Measurements from ENCODE around the gene PNLDC1.

PNLDC1 gene, protein sequence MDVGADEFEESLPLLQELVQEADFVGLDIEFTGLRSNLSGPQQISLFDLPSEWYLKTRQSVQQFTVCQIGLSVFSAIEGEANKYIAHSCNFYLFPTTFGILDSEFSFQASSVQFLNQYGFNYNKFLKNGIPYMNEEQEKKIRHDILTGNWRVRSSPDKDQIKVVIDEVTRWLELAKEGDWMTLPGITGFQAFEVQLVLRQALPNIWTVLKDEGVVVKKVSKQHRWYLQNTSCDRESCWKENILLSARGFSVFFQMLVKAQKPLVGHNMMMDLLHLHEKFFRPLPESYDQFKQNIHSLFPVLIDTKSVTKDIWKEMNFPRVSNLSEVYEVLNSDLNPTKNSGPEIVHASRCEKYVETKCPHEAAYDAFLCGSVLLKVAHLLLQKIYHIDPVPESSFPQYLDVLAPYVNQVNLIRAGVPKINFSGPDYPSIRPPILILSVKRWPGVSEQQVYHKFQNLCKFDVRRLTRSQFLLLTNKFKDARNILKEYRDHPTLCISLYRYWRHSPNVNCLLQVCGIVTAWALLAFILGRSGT

DNA sequence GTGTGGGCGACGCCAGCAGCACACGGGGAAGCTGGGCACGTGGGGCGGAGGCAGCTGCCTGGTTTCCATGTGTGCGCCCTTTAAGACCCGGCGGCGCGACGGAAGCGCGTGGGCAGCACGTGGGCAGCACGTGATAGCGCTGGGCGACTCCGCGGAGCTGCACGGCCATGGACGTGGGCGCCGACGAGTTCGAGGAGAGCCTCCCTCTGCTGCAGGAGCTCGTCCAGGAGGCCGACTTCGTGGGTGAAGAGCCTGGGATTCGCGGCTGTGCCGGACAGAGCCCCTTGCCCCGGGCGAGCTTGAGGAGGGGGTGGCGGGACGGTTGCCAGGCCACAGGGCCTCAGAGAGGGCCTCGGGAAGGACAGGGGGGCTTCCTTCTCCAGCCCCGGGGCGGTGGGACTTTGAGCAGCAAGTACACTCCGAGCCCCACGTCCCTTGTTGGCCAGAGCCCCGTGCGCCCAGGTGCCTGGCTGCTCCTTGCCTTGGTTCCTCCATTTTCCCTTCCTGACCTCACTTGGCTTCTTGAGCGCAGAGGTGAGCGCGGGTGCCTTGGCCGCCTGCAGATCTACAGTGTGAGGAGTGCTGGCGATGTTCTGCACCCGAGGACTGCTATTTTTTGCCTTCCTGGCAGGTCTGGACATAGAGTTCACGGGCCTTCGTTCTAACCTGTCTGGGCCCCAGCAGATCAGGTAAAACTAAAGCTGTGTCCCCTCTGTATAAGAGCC is at the start of gene PNLDC1:
TSS of gene PNLDC1 (plus strand) at position 136 of the 725 bp plus-strand sequence. CDS start at position 168, 32 bp downstream.
- no peaks in the 10 kb centered on the region for H3K4me1 ChIP-seq (ENCODE audit: control insufficient read depth in 1 of 2, insufficient read depth in 2 of 2, low read length in 2 of 2)
- no peaks in the 10 kb centered on the region for H3K27me3 ChIP-seq (ENCODE audit: low read depth, low read length)
- H3K27ac ChIP-seq (ENCODE audit: low read length): no peak within 1 kb of the TSS
- peaks cover 24 to 40% of the 10 kb centered on the region in 2 donors for H3K36me3 ChIP-seq (ENCODE audit: control insufficient read depth in 1 of 2, insufficient read depth in 2 of 2, low read length in 2 of 2)
- no peak within 1 kb of the TSS for H3K4me3 ChIP-seq (ENCODE audit: low read depth in 1 of 2, low read length in 2 of 2)
- no peaks in the 10 kb centered on the region for H3K9me3 ChIP-seq (ENCODE audit: control insufficient read depth in 1 of 2, low read length in 2 of 2)

DNA sequence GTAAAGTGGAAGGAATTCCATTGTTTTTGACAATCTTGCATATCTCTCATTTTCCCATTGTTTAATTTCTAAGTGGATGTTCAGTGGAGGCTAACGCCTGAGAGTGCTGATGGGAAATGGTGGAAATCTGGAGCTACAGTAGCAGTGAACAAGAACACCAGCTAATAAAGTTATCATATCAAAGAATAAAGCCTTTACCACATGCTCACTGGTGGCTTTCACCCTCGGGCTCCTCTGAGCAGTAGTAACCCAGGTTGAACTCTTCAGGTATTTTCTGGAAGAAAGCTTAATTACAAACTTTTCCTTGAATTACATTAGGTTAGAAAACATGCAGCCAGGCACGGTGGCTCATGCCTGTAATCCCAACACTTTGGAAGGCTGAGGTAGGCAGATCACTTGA is 48.6 kb upstream of the PNLDC1 start:
- Histone ChIP-seq H3K36me3 (ENCODE audit: control insufficient read depth in 1 of 2, insufficient read depth in 2 of 2, low read length in 2 of 2) (peaks cover 67 to 70% of the 10 kb centered on the region in 2 donors), H3K4me1 (ENCODE audit: control insufficient read depth in 1 of 2, insufficient read depth in 2 of 2, low read length in 2 of 2) (no peaks in the 10 kb centered on the region), H3K4me3 (ENCODE audit: low read depth in 1 of 2, low read length in 2 of 2) (no peak overlapping the region), H3K27ac (ENCODE audit: low read length) (no peak overlapping the region), H3K27me3 (ENCODE audit: low read depth, low read length) (no peaks in the 10 kb centered on the region), H3K9me3 (ENCODE audit: control insufficient read depth in 1 of 2, low read length in 2 of 2) (no peaks in the 10 kb centered on the region)

DNA sequence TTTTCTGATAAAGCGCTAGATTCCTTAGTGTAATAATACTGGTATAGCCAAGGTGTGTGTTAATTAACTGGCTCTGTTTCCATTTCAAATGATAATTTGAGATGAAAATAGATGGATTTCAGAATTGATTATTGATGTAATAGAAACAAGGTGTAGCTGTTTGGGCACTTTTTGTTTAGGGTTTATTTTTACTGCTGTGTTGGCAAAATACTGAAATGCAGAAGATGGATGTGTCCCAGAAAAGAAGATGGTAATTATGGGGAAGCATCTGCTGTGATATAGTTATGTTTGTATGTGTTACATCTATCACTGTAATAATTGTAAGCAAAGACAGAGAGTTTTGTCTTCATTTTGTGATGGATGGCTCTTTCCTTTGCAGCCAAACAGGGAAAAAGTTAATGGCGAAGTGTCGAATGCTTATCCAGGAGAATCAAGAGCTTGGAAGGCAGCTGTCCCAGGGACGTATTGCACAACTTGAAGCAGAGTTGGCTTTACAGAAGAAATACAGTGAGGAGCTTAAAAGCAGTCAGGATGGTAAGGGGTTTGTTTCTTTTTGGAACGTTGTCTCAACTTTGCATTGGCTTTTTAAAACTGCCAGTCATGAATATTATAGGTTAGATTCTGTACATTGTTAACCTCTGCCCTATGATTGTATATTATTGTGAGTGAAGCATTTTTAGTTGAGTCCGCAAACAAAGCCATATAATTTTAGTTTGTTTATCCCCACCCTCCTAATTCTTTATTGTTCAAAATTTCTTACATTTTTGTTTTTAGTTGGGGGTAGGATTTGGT is 46.8 kb upstream of the PNLDC1 start:
- H3K4me1 ChIP-seq (ENCODE audit: control insufficient read depth in 1 of 2, insufficient read depth in 2 of 2, low read length in 2 of 2): no peaks in the 10 kb centered on the region
- no peaks in the 10 kb centered on the region for H3K27me3 ChIP-seq (ENCODE audit: low read depth, low read length)
- H3K27ac ChIP-seq (ENCODE audit: low read length): no peak overlapping the region
- peaks cover 56 to 60% of the 10 kb centered on the region in 2 donors for H3K36me3 ChIP-seq (ENCODE audit: control insufficient read depth in 1 of 2, insufficient read depth in 2 of 2, low read length in 2 of 2)
- no peak overlapping the region for H3K4me3 ChIP-seq (ENCODE audit: low read depth in 1 of 2, low read length in 2 of 2)
- no peaks in the 10 kb centered on the region for H3K9me3 ChIP-seq (ENCODE audit: control insufficient read depth in 1 of 2, low read length in 2 of 2)

DNA sequence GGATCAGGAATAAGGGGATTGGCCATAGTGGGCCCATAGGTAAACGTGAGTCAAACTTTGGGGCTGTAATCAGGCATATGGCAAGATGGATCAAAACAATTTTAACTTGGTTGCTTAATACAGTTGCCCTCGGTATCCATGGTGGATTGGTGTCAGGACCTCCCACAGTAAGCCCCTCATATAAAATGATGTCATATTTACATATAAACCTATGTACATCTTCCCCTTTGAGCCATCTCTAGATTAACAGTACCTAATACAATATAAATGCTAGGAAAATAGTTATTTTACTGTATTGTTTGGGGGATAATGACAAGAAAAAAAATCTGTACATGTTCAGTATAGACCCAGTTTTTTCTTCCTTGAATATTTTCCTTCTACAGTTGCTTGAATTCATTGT is 45.7 kb upstream of the PNLDC1 start:
- no peak overlapping the region for H3K27ac ChIP-seq (ENCODE audit: low read length)
- H3K9me3 ChIP-seq (ENCODE audit: control insufficient read depth in 1 of 2, low read length in 2 of 2): no peaks in the 10 kb centered on the region
- no peak overlapping the region for H3K4me3 ChIP-seq (ENCODE audit: low read depth in 1 of 2, low read length in 2 of 2)
- peaks cover 49 to 58% of the 10 kb centered on the region in 2 donors for H3K36me3 ChIP-seq (ENCODE audit: control insufficient read depth in 1 of 2, insufficient read depth in 2 of 2, low read length in 2 of 2)
- no peaks in the 10 kb centered on the region for H3K4me1 ChIP-seq (ENCODE audit: control insufficient read depth in 1 of 2, insufficient read depth in 2 of 2, low read length in 2 of 2)
- no peaks in the 10 kb centered on the region for H3K27me3 ChIP-seq (ENCODE audit: low read depth, low read length)

DNA sequence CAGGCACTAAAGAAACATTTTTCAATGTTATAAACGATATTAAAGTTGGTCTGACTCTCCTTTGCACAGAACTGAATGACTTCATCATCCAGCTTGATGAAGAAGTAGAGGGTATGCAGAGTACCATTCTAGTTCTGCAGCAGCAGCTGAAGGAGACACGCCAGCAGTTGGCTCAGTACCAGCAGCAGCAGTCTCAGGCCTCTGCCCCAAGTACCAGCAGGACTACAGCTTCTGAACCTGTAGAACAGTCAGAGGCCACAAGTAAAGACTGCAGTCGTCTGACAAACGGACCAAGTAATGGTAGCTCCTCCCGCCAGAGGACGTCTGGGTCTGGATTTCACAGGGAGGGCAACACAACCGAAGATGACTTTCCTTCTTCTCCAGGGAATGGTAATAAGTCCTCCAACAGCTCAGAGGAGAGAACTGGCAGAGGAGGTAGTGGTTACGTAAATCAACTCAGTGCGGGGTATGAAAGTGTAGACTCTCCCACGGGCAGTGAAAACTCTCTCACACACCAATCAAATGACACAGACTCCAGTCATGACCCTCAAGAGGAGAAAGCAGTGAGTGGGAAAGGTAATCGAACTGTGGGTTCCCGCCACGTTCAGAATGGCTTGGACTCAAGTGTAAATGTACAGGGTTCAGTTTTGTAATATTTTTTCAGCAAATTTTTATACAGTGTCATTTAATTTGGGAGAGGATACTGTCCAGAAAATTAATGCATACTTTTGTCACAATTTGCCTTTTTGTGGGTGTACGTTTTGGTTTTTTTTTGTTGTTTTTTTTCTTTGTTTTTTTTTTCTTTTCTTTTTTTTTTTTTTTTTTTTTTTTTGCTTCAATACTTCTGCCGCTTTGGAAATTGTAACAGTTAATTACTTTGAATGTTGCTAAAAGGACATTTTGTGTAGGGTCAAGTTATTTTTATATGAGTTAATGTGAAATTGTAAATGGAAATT is 44.8 kb upstream of the PNLDC1 start:
- Histone ChIP-seq H3K4me1 (ENCODE audit: control insufficient read depth in 1 of 2, insufficient read depth in 2 of 2, low read length in 2 of 2) (no peaks in the 10 kb centered on the region), H3K4me3 (ENCODE audit: low read depth in 1 of 2, low read length in 2 of 2) (no peak overlapping the region), H3K9me3 (ENCODE audit: control insufficient read depth in 1 of 2, low read length in 2 of 2) (no peaks in the 10 kb centered on the region), H3K27me3 (ENCODE audit: low read depth, low read length) (no peaks in the 10 kb centered on the region), H3K36me3 (ENCODE audit: control insufficient read depth in 1 of 2, insufficient read depth in 2 of 2, low read length in 2 of 2) (peaks cover 49 to 53% of the 10 kb centered on the region in 2 donors), H3K27ac (ENCODE audit: low read length) (no peak overlapping the region)

DNA sequence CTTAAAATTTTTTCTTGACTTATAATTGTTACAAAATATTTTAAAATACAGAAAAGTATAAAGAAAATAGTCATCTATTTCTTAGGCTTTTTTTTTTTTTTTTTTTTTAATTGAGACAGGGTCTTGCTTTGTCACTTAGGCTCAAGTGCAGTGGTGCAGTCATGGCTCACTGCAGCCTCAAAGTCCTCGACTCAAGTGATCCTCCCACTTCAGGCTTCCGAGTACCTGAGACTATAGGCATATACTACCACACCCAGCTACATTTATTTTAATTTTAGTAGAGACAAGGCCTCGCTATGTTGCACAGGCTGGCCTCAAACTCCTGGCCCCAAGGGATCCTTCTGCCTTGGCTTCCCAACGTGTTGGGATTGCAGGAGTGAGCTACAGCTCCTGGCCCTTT is 43.6 kb upstream of the PNLDC1 start:
- Histone ChIP-seq H3K27me3 (ENCODE audit: low read depth, low read length) (no peaks in the 10 kb centered on the region), H3K9me3 (ENCODE audit: control insufficient read depth in 1 of 2, low read length in 2 of 2) (no peaks in the 10 kb centered on the region), H3K4me1 (ENCODE audit: control insufficient read depth in 1 of 2, insufficient read depth in 2 of 2, low read length in 2 of 2) (peaks cover 0 to 7% of the 10 kb centered on the region in 2 donors), H3K27ac (ENCODE audit: low read length) (no peak overlapping the region), H3K36me3 (ENCODE audit: control insufficient read depth in 1 of 2, insufficient read depth in 2 of 2, low read length in 2 of 2) (peaks cover 44 to 49% of the 10 kb centered on the region in 2 donors), H3K4me3 (ENCODE audit: low read depth in 1 of 2, low read length in 2 of 2) (no peak overlapping the region)

DNA sequence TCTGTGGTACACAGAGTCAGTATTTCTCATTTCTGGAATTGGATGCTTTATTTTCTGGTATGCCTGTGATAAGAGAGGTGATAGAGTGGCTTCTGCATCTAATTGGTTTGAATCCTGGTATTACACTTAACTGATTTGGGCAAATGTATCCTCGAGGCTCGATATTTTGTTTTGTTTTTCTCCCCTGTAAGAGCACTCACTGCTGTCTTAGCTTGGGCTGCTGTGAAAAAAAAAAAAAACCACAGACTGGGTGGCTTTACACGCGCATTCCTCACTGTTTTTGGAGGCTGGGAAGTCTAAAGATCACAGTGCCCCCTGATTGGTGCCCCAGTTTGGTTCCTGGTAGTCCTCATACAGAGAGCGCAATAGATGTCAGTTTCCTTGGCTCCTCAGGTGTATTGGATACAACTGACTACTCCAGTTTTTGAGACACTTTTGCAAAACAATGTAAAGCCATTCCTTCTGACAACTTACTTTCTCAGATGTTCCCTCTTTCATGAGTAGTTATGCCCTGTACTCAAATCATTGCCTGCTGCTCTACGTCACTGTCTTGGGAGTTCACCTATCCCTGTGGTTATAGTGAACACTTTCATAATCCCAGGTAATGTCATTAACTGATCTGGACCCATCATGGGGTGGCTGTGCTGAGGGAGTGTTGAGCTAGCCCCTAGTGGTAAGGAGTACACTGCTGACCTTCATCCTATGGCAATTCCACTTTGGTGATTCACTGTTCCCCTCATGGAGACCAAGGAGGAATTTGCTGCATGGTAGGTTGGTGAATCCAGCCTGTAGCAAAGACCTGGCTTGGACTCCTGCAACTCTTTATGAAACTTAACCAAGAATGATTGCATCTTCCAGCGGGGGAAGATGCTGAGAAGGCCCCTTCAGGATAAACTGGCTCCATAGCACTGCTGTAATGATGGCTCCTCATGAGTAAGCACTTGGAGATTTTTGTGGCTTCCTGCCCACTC is 41.8 kb upstream of the PNLDC1 start:
- peaks cover 6 to 16% of the 10 kb centered on the region in 2 donors for H3K4me1 ChIP-seq (ENCODE audit: control insufficient read depth in 1 of 2, insufficient read depth in 2 of 2, low read length in 2 of 2)
- no peak overlapping the region for H3K4me3 ChIP-seq (ENCODE audit: low read depth in 1 of 2, low read length in 2 of 2)
- no peaks in the 10 kb centered on the region for H3K27me3 ChIP-seq (ENCODE audit: low read depth, low read length)
- H3K9me3 ChIP-seq (ENCODE audit: control insufficient read depth in 1 of 2, low read length in 2 of 2): no peaks in the 10 kb centered on the region
- H3K36me3 ChIP-seq (ENCODE audit: control insufficient read depth in 1 of 2, insufficient read depth in 2 of 2, low read length in 2 of 2): peaks cover 29 to 43% of the 10 kb centered on the region in 2 donors
- no peak overlapping the region for H3K27ac ChIP-seq (ENCODE audit: low read length)

DNA sequence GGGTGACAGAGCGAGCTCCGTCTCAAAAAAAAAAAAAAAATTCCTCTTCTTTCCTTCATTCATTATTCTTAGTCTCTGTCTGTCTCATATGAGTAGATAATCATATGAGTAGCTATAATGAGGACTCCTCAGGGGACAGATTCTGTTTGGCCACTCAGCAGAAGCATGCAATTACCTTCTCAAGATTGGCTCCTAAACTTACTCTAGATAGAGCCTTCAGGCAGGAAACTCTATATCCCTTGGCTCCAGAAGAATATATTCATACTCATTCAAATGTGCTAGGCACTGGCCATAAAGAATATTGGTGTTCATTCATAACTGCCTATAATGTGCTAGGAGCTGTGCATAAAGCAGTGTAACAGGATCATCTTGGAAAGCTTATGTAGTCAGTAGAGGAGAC is 40.4 kb upstream of the PNLDC1 start:
- Histone ChIP-seq H3K9me3 (ENCODE audit: control insufficient read depth in 1 of 2, low read length in 2 of 2) (no peaks in the 10 kb centered on the region), H3K36me3 (ENCODE audit: control insufficient read depth in 1 of 2, insufficient read depth in 2 of 2, low read length in 2 of 2) (peaks cover 18 to 29% of the 10 kb centered on the region in 2 donors), H3K27me3 (ENCODE audit: low read depth, low read length) (no peaks in the 10 kb centered on the region), H3K4me1 (ENCODE audit: control insufficient read depth in 1 of 2, insufficient read depth in 2 of 2, low read length in 2 of 2) (peaks cover 6 to 17% of the 10 kb centered on the region in 2 donors), H3K27ac (ENCODE audit: low read length) (no peak overlapping the region), H3K4me3 (ENCODE audit: low read depth in 1 of 2, low read length in 2 of 2) (no peak overlapping the region)

DNA sequence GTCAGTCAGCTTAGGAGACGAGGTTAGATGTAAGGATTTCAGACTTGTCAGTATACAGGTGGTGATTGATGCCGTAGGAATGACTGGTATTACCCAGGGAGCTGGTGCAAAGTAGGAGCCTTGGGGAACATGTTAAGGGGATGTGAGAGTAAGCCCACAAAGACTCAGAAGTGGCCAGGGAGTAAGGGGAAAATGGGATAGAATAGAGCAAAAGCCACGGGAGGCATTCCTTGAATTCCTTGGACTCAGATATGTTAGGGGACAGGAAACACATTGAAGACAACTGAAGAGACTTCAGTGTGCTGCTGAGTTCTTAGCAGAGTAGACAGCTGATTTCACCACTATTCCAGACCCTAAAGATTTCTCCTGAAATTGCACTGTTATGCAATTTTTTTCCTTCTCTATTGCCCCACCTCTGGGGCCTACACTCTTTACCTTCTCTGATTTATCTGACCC is 39.4 kb upstream of the PNLDC1 start:
- Histone ChIP-seq H3K27me3 (ENCODE audit: low read depth, low read length) (no peaks in the 10 kb centered on the region), H3K36me3 (ENCODE audit: control insufficient read depth in 1 of 2, insufficient read depth in 2 of 2, low read length in 2 of 2) (peaks cover 9 to 20% of the 10 kb centered on the region in 2 donors), H3K9me3 (ENCODE audit: control insufficient read depth in 1 of 2, low read length in 2 of 2) (no peaks in the 10 kb centered on the region), H3K4me3 (ENCODE audit: low read depth in 1 of 2, low read length in 2 of 2) (peak overlapping the region; percentile 68 to 93), H3K27ac (ENCODE audit: low read length) (peak overlapping the region; percentile 86), H3K4me1 (ENCODE audit: control insufficient read depth in 1 of 2, insufficient read depth in 2 of 2, low read length in 2 of 2) (peaks cover 6 to 17% of the 10 kb centered on the region in 2 donors)
